Neural cell (in vitro differentiated cells): ENCODE results near the gene TAF6.

Experiments
- EP300 ChIP-seq: fragments of 450-650 bp; conservative IDR thresholded peaks from 2 replicates; pipeline ENCODE4 v1.6.1; 2014; ENCODE audit warnings: antibody characterized with exemption, mild to moderate bottlenecking, moderate library complexity; ENCODE audit not compliant: poor library complexity, severe bottlenecking
- EZH2 ChIP-seq: fragments of 200-600, 300-800 bp; shearing (Covaris generic), sonication (generic); IDR thresholded peaks from 2 replicates; pipeline ENCODE4 v1.6.1; 2014; ENCODE audit warnings: antibody characterized with exemption, low read length, borderline replicate concordance, mild to moderate bottlenecking; ENCODE audit not compliant: insufficient read depth, poor library complexity, severe bottlenecking
- MXI1 ChIP-seq: fragments of 450-650 bp; conservative IDR thresholded peaks from 2 replicates; pipeline ENCODE4 v1.6.1; 2014; ENCODE audit warnings: antibody characterized with exemption, mild to moderate bottlenecking; ENCODE audit not compliant: poor library complexity, severe bottlenecking
- POLR2AphosphoS5 ChIP-seq: IDR thresholded peaks from 2 replicates; pipeline ENCODE4 v1.6.1; 2012
- RAD21 ChIP-seq: fragments of 450-650 bp; conservative IDR thresholded peaks from 2 replicates; pipeline ENCODE4 v1.6.1; 2014; ENCODE audit warnings: antibody characterized with exemption, mild to moderate bottlenecking, moderate library complexity
- SMC3 ChIP-seq: fragments of 450-650 bp; conservative IDR thresholded peaks from 2 replicates; pipeline ENCODE4 v1.6.1; 2014; ENCODE audit warnings: antibody characterized with exemption, mild to moderate bottlenecking, moderate library complexity; ENCODE audit not compliant: poor library complexity
- TAF1 ChIP-seq: IDR thresholded peaks from 2 replicates; pipeline ENCODE4 v1.6.1; 2012; ENCODE audit warnings: low read depth
- TF ChIP-seq, protein P1 (sequence below): fragments of 450-650 bp; IDR thresholded peaks from 2 replicates; pipeline ENCODE4 v1.5.1; 2014; ENCODE audit warnings: antibody characterized with exemption, mild to moderate bottlenecking, moderate library complexity; ENCODE audit not compliant: poor library complexity, severe bottlenecking
- TF ChIP-seq, protein P2 (sequence below): IDR thresholded peaks from 2 replicates; pipeline ENCODE4 v1.6.1; 2012; ENCODE audit warnings: borderline replicate concordance

GRCh38 chr7:100093054-100093453 lies 26.1 kb downstream of the TAF6 start:
- no peak for TF ChIP-seq EP300
- TF ChIP-seq, protein P1, sequence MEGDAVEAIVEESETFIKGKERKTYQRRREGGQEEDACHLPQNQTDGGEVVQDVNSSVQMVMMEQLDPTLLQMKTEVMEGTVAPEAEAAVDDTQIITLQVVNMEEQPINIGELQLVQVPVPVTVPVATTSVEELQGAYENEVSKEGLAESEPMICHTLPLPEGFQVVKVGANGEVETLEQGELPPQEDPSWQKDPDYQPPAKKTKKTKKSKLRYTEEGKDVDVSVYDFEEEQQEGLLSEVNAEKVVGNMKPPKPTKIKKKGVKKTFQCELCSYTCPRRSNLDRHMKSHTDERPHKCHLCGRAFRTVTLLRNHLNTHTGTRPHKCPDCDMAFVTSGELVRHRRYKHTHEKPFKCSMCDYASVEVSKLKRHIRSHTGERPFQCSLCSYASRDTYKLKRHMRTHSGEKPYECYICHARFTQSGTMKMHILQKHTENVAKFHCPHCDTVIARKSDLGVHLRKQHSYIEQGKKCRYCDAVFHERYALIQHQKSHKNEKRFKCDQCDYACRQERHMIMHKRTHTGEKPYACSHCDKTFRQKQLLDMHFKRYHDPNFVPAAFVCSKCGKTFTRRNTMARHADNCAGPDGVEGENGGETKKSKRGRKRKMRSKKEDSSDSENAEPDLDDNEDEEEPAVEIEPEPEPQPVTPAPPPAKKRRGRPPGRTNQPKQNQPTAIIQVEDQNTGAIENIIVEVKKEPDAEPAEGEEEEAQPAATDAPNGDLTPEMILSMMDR = no peak
- TF ChIP-seq EZH2 = no peak
- no peak for TF ChIP-seq POLR2AphosphoS5
- TF ChIP-seq, protein P2, sequence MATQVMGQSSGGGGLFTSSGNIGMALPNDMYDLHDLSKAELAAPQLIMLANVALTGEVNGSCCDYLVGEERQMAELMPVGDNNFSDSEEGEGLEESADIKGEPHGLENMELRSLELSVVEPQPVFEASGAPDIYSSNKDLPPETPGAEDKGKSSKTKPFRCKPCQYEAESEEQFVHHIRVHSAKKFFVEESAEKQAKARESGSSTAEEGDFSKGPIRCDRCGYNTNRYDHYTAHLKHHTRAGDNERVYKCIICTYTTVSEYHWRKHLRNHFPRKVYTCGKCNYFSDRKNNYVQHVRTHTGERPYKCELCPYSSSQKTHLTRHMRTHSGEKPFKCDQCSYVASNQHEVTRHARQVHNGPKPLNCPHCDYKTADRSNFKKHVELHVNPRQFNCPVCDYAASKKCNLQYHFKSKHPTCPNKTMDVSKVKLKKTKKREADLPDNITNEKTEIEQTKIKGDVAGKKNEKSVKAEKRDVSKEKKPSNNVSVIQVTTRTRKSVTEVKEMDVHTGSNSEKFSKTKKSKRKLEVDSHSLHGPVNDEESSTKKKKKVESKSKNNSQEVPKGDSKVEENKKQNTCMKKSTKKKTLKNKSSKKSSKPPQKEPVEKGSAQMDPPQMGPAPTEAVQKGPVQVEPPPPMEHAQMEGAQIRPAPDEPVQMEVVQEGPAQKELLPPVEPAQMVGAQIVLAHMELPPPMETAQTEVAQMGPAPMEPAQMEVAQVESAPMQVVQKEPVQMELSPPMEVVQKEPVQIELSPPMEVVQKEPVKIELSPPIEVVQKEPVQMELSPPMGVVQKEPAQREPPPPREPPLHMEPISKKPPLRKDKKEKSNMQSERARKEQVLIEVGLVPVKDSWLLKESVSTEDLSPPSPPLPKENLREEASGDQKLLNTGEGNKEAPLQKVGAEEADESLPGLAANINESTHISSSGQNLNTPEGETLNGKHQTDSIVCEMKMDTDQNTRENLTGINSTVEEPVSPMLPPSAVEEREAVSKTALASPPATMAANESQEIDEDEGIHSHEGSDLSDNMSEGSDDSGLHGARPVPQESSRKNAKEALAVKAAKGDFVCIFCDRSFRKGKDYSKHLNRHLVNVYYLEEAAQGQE = no peak
- TF ChIP-seq MXI1 = no peak
- TF ChIP-seq TAF1 = no peak
- TF ChIP-seq SMC3 = no peak
- TF ChIP-seq RAD21 = no peak
